ENCODE results near the gene ZBTB16.

DNA sequence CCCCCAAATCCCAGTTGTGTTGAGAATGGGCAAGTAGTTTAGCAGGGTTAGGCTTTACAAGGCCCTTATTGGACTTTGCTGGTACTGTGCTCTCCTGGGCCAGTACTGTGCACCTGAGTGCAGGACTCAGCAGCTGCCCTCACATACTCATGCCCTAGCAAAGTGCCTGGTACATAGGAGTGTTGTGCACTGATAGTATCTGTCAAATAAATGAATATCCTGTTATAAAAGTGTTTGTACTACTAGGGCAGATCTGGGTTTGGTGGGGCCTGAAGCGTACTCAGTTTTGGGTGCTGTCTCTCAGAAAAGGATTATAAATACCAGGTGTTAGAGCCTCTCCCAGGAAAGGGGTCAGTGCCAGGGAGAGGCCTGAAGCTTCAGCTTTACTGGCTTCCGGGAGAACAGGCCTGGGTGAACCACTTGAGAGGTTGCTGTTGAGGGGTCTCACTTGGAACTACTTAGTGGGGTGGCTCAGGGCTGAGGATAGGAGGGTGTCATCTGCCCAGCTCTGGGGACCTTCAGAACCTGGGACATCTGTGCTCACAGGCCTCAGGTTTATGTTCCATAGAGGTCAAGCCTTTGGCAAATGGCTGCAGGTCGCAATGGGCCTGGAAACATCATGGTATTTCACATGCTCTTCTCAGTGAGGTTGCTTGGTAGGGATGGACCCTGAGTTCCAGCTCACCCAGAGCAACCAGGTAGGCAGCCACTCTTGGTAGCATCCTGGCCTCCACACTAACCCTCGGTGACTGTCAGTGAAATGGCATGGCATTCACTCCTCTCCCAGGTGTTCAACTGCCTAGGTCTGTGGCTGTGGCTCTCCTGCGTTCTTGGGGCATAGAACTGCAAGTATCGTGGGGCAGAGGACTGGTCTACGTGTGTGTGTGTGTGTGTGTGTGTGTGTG is 106.1 kb downstream of the ZBTB16 start:
- TF ChIP-seq, protein P1, sequence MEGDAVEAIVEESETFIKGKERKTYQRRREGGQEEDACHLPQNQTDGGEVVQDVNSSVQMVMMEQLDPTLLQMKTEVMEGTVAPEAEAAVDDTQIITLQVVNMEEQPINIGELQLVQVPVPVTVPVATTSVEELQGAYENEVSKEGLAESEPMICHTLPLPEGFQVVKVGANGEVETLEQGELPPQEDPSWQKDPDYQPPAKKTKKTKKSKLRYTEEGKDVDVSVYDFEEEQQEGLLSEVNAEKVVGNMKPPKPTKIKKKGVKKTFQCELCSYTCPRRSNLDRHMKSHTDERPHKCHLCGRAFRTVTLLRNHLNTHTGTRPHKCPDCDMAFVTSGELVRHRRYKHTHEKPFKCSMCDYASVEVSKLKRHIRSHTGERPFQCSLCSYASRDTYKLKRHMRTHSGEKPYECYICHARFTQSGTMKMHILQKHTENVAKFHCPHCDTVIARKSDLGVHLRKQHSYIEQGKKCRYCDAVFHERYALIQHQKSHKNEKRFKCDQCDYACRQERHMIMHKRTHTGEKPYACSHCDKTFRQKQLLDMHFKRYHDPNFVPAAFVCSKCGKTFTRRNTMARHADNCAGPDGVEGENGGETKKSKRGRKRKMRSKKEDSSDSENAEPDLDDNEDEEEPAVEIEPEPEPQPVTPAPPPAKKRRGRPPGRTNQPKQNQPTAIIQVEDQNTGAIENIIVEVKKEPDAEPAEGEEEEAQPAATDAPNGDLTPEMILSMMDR (conservative IDR thresholded peaks at IDR 0.05; ENCODE audit: low read depth, low read length) = no peak
- TF ChIP-seq POLR2A (IDR thresholded peaks at IDR 0.05; ENCODE audit: low read depth, low read length) = no peak
- no peak for TF ChIP-seq CEBPB (IDR thresholded peaks at IDR 0.05; ENCODE audit: low read depth, low read length)
- no peak for TF ChIP-seq SMC3 (IDR thresholded peaks at IDR 0.05; ENCODE audit: low read depth, low read length)
- no peak for TF ChIP-seq RFX5 (IDR thresholded peaks at IDR 0.05; ENCODE audit: low read depth, low read length)
- TF ChIP-seq RAD21 (IDR thresholded peaks at IDR 0.05; ENCODE audit: low read length) = no peak
- no peak for TF ChIP-seq MXI1 (IDR thresholded peaks at IDR 0.05; ENCODE audit: borderline replicate concordance, low read depth, low read length)
- TF ChIP-seq MAZ (IDR thresholded peaks at IDR 0.05; ENCODE audit: borderline replicate concordance, low read depth, low read length) = no peak

Data from IMR-90 (cell line).